ENCODE measurements around the gene LMX1B.

The LMX1B gene

DNA sequence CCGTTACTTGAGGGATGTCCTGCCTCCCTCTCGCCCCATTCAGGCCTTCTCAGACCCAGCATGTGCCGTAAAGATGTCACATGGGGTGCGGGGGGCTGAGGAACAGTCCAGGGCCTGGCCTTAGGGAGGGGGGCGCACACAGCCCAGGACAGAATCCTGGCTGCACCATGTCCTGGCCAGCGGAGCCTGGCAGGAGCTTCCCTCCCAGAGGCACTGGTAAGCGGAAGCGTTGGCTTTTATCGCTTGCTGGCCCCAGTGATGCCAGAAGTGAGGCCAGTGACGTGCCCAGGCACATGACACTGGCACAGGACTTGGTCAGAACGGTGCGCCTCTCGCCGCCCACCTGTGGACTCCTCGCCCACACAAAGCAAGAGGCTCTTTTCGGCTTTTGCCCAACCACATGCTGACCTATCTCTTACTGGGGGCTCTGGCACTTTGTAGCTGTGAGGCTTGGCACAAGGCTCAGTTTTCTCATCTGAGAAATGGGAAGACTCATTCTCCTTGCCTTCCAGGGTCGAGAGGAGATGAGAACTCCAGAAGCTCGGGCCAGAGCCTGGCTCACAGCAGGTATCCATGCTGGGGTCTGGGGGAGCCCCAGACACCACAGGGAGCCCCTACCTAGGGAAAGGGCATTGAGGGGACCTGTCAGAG, 59.0 kb downstream of the LMX1B start:
- no peak overlapping the region for H3K27ac ChIP-seq
- no peak for TF ChIP-seq ZFX (IDR thresholded peaks at IDR 0.05)
- TF ChIP-seq, protein P1, sequence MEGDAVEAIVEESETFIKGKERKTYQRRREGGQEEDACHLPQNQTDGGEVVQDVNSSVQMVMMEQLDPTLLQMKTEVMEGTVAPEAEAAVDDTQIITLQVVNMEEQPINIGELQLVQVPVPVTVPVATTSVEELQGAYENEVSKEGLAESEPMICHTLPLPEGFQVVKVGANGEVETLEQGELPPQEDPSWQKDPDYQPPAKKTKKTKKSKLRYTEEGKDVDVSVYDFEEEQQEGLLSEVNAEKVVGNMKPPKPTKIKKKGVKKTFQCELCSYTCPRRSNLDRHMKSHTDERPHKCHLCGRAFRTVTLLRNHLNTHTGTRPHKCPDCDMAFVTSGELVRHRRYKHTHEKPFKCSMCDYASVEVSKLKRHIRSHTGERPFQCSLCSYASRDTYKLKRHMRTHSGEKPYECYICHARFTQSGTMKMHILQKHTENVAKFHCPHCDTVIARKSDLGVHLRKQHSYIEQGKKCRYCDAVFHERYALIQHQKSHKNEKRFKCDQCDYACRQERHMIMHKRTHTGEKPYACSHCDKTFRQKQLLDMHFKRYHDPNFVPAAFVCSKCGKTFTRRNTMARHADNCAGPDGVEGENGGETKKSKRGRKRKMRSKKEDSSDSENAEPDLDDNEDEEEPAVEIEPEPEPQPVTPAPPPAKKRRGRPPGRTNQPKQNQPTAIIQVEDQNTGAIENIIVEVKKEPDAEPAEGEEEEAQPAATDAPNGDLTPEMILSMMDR (conservative IDR thresholded peaks at IDR 0.05): no peak

DNA sequence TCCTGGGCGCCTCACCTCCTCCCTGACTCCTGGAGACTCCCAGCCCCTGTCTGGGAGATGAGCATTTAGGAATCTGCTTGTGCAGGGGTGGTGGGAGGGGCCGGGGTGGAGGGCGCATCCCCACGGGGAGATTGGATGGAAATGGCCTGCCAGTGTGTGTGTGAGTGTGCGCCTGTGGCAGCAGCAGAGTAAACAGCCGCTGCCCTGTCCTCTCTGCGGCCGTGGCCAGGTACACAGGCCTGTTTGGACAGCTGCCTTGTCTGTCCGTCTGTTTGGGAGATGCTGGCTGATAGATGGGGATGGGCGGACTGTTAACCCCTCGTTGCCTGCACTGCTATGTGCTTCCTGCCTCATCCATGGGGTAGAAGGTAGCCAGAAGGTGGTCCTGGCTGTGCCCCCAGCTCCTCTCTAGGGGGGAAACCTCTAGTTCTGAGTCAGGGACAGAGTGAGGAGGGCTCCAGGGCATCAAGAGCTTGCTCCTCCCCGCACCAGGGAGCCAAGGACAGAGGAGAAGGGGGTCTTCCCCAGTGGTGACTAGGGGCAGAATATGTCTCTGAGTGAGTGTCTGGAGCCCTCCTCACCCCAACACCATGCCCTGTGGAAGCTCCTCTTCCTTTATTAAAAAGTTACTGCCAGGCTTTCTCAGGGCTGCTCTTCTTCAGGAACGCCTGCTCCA, 60.1 kb downstream of the LMX1B start:
- TF ChIP-seq, protein P1 (conservative IDR thresholded peaks at IDR 0.05): no peak
- no peak for TF ChIP-seq ZFX (IDR thresholded peaks at IDR 0.05)
- H3K27ac ChIP-seq: no peak overlapping the region

DNA sequence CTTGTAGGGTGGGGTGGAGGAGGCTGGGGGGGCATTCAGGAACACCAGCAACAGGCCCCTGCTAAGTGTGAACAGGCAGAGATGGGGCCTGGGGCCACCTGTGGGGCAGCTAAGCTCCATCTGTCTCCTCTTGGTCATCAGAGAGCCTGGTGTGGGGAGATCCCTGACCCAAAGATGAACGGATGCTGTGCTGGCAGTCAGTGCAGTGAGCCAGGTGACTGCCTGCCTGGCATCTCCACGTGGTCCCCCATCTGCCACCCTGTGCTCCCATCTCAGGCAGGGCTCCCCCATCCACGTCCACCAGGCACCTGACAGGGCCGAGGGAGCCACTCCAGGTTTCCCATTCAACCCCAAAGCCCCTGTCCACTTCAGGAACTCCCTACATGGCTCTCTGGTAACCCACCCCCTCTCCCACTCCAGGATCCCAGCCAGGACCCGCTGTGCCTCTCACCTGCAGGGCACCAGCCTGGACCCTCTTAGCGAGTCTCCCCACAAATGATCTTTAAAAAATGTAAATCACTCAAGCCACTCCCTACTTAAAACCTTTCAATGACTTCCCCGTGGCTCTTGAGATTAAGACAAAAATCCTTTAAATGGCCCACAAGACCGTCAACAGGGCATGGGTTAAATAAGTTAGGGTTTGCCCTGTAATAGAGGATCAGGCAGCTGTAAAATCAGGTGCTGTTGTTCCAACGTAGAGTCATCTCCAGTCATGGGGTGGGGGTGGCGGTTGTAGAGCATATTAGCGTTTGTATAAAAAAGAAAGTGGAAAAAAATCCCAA, 60.8 kb downstream of the LMX1B start:
- H3K27ac ChIP-seq: no peak overlapping the region
- TF ChIP-seq, protein P1 (conservative IDR thresholded peaks at IDR 0.05): no peak
- TF ChIP-seq ZFX (IDR thresholded peaks at IDR 0.05): no peak

DNA sequence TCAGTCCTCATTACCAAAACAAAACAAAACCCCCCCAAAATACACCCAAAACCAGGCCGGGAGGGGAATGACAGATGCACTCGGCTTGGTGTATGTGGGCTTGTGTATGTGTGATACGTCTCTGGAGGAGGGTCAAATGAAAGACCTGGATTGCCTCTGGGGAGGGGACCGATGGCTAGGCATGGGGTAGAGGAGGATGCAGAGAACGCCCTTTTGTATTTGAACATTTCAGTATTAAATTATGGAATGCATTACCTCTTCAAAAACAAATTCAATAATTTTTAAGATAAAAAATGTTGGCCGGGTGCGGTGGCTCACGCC, 61.4 kb downstream of the LMX1B start:
- H3K27ac ChIP-seq: no peak overlapping the region
- TF ChIP-seq, protein P1 (conservative IDR thresholded peaks at IDR 0.05): no peak
- TF ChIP-seq ZFX (IDR thresholded peaks at IDR 0.05): no peak

DNA sequence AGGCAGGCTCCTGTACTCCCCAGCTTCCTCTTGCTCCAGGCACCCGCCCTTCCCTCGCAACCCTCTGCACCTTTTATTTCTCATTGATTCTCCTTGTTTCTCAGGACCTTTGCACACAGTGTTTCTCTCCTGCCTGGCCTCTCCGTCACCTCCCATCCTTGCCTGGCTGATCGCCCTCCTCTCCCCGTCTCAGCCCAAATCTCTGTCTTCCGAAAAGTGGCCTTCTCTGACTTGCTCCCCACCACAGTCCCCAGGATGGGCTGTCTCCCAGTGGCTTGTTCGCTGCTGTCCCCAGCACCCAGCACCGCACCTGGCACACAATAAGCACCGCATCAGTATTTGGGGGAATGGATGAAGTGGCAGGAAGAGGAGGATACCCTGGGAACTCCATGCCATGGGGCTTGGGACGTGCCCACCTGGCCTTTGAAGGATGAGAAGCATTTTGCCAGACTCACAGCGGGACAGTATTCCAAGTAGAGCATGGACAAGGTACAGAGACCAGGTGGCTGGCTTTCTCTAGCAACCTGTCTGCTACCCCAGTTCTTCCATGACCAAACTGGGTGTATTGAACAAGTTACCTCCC, 62.5 kb downstream of the LMX1B start:
- no peak overlapping the region for H3K27ac ChIP-seq
- no peak for TF ChIP-seq ZFX (IDR thresholded peaks at IDR 0.05)
- TF ChIP-seq, protein P1 (conservative IDR thresholded peaks at IDR 0.05): no peak

DNA sequence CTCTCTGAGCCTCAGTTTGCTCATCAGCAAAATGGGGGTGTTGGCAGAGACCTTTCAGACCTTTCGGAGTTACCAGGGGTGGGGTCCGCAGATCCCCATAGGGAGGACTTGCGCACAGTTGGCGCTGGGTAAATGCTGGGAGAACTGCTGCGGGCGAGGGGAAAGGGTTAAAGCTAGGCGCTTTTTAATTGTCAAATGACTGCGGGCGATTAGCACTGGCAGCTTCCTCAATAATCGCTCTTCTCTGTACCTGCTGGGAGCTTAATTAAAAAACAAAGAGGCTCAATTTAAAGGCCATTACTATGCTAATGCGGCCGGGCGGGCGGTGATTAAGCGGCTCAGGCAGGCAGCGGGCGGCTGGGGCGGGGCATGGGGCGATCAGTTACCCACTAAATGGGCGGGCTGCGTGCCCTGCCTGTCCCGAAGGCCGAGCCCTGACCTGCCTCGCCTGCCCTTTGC, 63.0 kb downstream of the LMX1B start:
- TF ChIP-seq, protein P1 (conservative IDR thresholded peaks at IDR 0.05): no peak
- no peak for TF ChIP-seq ZFX (IDR thresholded peaks at IDR 0.05)
- no peak overlapping the region for H3K27ac ChIP-seq

Data from C4-2B (cell line).